BLaER1 (cell line): ENCODE data around the gene TBXAS1.
A peak's percentile ranks its signal among the peaks of the same experiment; 100 is the strongest.

Experiments used
- H3K27ac ChIP-seq: shearing (Covaris generic); formaldehyde crosslinking; 2 replicates; pipeline ENCODE4 v1.8.1; 2022
- H3K27me3 ChIP-seq: shearing (Covaris generic); formaldehyde crosslinking; 2 replicates; pipeline ENCODE4 v1.8.1; 2022
- H3K36me3 ChIP-seq: shearing (Covaris generic); formaldehyde crosslinking; 2 replicates; pipeline ENCODE4 v1.8.1; 2022
- H3K4me1 ChIP-seq: shearing (Covaris generic); formaldehyde crosslinking; 2 replicates; pipeline ENCODE4 v1.8.1; 2022
- H3K4me2 ChIP-seq: shearing (Covaris generic); formaldehyde crosslinking; 2 replicates; pipeline ENCODE4 v1.8.1; 2022
- H3K4me3 ChIP-seq: shearing (Covaris generic); formaldehyde crosslinking; 2 replicates; pipeline ENCODE4 v1.8.1; 2022
- H3K9ac ChIP-seq: shearing (Covaris generic); formaldehyde crosslinking; 2 replicates; pipeline ENCODE4 v1.8.1; 2022
- H3K9me3 ChIP-seq: shearing (Covaris generic); formaldehyde crosslinking; 2 replicates; pipeline ENCODE4 v1.8.1; 2022
- H4K20me1 ChIP-seq: shearing (Covaris generic); formaldehyde crosslinking; 2 replicates; pipeline ENCODE4 v1.8.1; 2022
- Cebpa-rat ChIP-seq: shearing (Covaris generic); IDR thresholded peaks from 2 replicates; pipeline ENCODE4 v1.8.1; 2022

Gene TBXAS1

DNA sequence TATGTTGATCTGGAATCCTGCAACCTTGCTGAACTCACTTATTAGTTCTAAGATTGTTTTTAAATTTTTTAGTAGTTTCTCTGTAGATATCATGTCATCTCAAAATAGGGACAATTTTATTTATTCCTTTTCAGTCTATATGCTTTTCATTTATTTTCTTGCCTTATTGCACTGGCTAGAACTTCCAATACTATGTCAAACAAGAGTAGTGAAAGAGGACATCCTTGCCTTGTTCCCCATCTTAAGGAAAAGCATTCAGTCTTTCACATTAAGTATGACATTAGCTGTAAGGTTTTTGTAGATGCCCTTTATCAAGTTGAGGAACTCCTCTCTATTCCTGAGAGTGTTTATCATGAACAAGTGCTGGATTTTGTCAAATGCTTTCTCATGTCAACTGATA is 77.8 kb downstream of the TBXAS1 start:
- no peaks in the 10 kb centered on the region for H3K27me3 ChIP-seq
- H3K4me1 ChIP-seq = no peaks in the 10 kb centered on the region
- no peak for TF ChIP-seq Cebpa-rat
- peaks cover 13% of the 10 kb centered on the region for H3K9me3 ChIP-seq
- no peaks in the 10 kb centered on the region for H3K36me3 ChIP-seq
- no peak overlapping the region for H3K9ac ChIP-seq
- H3K27ac ChIP-seq = no peak overlapping the region
- H4K20me1 ChIP-seq = no peaks in the 10 kb centered on the region
- H3K4me2 ChIP-seq = no peak overlapping the region
- H3K4me3 ChIP-seq = no peak overlapping the region

DNA sequence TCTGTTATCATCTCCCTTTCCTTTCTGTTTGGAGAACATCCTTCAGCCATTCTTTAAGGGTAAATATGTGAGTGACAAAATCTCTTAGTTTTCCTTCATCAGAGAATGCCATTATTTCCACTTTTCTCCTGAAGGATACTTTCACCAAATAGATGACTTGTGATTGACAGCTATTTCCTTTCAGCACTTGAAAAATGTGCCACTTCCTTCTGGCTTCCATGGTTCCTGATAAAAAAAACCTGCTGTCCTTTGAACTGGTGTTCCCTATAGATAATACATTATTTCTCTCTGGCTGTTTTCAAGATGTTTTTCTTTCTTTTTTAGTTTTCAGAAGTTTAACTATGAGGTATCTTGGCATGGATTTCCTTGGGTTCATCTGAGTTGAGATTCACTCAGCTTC is 79.7 kb downstream of the TBXAS1 start:
- Histone ChIP-seq H3K36me3 (no peaks in the 10 kb centered on the region), H3K9ac (no peak overlapping the region), H3K27me3 (no peaks in the 10 kb centered on the region), H3K27ac (no peak overlapping the region), H3K4me3 (no peak overlapping the region), H3K4me2 (no peak overlapping the region), H3K4me1 (no peaks in the 10 kb centered on the region; the same call in 1 of the 2 replicates), H4K20me1 (no peaks in the 10 kb centered on the region), H3K9me3 (peaks cover 6% of the 10 kb centered on the region)
- no peak for TF ChIP-seq Cebpa-rat

DNA sequence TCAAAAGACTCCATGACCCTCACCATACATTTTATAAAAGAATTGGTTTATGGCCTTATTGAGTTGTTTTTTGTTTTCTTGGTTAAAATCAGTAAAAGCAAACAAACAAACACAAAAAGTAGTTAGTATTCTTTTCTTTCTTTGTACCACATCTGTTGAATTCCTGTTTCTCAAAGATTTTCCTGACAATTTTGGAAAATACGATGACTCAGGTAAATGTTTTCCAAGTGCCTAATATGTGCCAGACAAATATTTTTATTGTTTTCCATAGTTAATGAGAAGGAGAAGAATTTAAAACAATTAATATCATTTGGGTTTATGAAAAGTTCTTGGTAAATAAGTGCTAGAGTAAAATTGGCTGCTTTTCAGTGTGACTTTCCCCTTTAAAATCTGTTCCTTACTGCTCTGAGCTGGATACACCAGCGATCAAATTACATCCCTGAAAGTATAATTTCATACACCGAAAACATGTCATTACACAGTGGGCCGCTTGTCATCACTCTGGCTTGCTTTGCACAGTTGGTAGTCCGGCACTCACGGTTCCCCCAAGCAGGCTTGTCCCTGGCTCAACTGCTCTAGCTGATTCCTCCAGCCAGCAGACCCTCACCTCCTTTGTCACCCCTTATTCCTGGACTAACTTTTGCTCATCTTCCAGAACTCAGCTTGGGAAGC is 80.5 kb downstream of the TBXAS1 start:
- no peaks in the 10 kb centered on the region for H3K36me3 ChIP-seq
- H3K27ac ChIP-seq = no peak overlapping the region
- no peak overlapping the region for H3K9ac ChIP-seq
- no peak for TF ChIP-seq Cebpa-rat
- H3K4me3 ChIP-seq = no peak overlapping the region
- H3K4me1 ChIP-seq = no peaks in the 10 kb centered on the region; the same call in 1 of the 2 replicates
- H3K4me2 ChIP-seq = no peak overlapping the region
- no peaks in the 10 kb centered on the region for H3K27me3 ChIP-seq
- peaks cover 6% of the 10 kb centered on the region for H3K9me3 ChIP-seq
- H4K20me1 ChIP-seq = no peaks in the 10 kb centered on the region

DNA sequence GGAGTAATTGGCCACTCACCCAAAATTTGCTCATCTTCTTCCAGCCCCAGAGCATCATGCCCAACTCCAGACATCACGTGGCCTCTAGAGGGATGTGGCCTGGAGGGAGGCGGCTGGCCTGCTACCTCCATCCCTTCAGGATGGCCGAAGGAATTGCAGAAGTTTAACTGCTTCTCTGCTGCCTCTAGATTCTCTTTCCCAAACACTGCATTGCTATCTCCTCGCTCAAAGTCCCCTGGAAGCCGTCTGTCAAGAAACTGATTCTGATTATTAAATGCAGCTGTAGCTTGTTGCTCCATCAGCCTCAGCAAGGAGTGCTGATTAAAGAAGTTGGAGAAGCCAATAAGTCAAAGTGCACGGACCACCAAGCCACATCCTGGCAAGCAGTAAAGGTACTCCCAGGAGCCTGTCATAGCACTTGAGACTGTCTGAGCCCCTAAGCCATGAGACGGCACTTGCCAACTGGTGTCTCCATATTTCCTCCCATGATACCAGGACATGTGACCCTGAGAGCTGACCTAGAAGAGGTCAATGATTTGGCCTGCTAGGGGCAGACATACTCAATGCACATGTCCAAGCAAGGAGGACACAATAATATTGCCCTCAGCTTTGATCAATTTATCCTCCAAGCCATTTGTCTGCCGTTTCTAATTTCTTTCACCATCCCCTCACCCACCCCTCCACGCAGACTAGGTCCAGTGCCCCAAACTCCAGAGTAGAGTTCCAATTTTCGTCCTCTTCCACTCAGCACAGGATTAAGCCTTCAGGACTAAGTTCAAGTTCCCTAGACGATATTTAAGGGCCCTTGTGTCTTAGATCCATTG is 84.2 kb downstream of the TBXAS1 start:
- no peak overlapping the region for H3K27ac ChIP-seq
- no peak overlapping the region for H3K9ac ChIP-seq
- no peaks in the 10 kb centered on the region for H3K9me3 ChIP-seq
- no peak overlapping the region for H3K4me3 ChIP-seq
- no peaks in the 10 kb centered on the region for H4K20me1 ChIP-seq
- peaks cover 18% of the 10 kb centered on the region for H3K4me1 ChIP-seq
- no peaks in the 10 kb centered on the region for H3K27me3 ChIP-seq
- H3K36me3 ChIP-seq = no peaks in the 10 kb centered on the region
- no peak overlapping the region for H3K4me2 ChIP-seq
- TF ChIP-seq Cebpa-rat = no peak

DNA sequence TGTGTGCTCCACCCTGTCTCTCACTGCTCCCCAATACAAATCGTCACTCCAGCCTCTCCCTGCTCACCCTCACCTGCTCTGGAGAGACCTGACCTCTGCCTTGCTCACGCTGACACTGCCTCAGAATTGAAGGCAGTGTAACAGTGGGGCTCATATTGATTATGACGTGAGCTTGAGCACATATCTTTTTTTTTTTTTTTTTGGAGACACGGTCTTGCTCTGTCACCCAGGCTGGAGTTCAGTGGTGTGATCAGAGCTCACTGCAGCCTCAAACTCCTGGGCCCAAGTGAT is 84.7 kb downstream of the TBXAS1 start:
- Histone ChIP-seq H3K27me3 (no peaks in the 10 kb centered on the region), H3K27ac (no peak overlapping the region), H3K36me3 (no peaks in the 10 kb centered on the region), H4K20me1 (no peaks in the 10 kb centered on the region), H3K4me2 (no peak overlapping the region), H3K9me3 (no peaks in the 10 kb centered on the region), H3K9ac (no peak overlapping the region), H3K4me1 (peaks cover 18% of the 10 kb centered on the region), H3K4me3 (no peak overlapping the region)
- no peak for TF ChIP-seq Cebpa-rat

DNA sequence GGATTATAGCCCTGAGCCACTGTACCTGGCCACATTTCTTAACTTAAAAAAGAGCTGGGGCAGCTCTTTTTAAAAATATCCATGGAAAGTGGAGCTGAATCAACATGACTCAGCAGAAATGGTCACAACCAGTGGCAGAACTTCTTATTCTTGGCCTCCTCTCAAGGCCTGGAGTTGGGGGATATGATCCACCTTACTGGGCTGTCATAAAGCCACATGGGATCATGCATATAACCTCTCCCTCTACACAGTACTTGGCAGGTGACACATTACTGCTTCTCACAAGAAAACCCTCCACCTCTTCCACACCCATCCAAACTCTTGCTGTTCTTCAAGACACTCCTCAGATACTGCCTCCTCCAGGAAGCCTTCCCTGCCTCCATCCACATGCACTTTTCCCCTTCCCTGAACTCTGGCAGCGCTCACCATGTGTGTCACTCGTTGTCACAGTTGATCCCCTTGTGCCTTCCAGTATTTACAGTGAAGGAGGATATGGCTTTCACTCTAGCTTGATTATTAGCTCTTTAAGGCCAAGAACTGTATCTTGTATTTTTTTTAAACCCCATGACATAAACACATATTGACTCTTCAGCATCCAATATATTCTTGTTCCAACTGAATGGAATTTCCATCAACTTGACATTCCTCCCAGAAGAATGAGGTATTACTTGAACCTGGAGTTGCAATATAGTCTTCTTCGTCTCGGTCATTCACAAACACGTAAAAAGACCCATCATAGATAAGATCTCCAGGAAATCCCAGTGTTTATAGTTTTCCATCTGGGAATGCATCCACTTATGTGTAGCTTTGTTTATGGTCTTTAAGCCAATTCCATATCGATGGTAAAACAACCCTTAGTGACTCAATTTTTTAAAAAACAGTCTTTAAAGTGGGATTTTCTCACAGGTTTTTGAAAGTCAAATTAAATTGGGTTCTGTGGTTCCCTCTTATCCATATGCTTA is 85.5 kb downstream of the TBXAS1 start:
- H4K20me1 ChIP-seq = no peaks in the 10 kb centered on the region
- H3K9ac ChIP-seq = no peak overlapping the region
- H3K27ac ChIP-seq = no peak overlapping the region
- no peaks in the 10 kb centered on the region for H3K27me3 ChIP-seq
- no peak overlapping the region for H3K4me2 ChIP-seq
- H3K9me3 ChIP-seq = no peaks in the 10 kb centered on the region
- TF ChIP-seq Cebpa-rat = no peak
- no peaks in the 10 kb centered on the region for H3K36me3 ChIP-seq
- peaks cover 18% of the 10 kb centered on the region for H3K4me1 ChIP-seq
- no peak overlapping the region for H3K4me3 ChIP-seq

DNA sequence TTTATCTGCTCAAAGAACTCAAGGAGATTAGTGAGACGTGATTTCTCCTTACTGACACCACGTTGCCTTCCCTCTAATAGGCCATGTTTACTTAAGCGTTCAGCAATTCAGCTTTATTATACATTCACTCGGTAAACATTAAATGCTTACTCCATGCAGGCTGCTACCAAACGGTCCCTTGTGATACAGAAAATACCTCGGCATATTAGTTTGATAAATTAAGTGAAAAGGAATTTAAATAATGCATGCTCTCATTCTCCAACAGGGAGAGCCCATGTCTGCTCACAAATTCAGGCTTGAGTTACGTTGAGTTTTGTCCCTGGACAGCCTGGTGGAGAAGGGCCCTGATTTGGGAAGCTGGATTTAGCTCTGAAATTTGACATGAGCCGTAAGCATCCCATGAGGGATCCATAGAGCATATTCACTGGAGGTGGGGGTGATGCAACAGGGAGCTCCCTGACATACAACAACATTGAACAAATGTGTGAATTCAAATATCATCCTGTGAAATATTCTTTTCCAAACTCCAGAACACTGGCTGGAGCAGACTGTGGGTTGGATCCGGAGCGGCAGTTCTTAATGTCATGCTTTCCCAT is 86.3 kb downstream of the TBXAS1 start:
- no peaks in the 10 kb centered on the region for H3K36me3 ChIP-seq
- H3K4me3 ChIP-seq = no peak overlapping the region
- H4K20me1 ChIP-seq = no peaks in the 10 kb centered on the region
- no peak overlapping the region for H3K4me2 ChIP-seq
- H3K27me3 ChIP-seq = no peaks in the 10 kb centered on the region
- H3K4me1 ChIP-seq = peaks cover 18% of the 10 kb centered on the region
- TF ChIP-seq Cebpa-rat = no peak
- H3K9me3 ChIP-seq = no peaks in the 10 kb centered on the region
- H3K9ac ChIP-seq = no peak overlapping the region
- no peak overlapping the region for H3K27ac ChIP-seq

DNA sequence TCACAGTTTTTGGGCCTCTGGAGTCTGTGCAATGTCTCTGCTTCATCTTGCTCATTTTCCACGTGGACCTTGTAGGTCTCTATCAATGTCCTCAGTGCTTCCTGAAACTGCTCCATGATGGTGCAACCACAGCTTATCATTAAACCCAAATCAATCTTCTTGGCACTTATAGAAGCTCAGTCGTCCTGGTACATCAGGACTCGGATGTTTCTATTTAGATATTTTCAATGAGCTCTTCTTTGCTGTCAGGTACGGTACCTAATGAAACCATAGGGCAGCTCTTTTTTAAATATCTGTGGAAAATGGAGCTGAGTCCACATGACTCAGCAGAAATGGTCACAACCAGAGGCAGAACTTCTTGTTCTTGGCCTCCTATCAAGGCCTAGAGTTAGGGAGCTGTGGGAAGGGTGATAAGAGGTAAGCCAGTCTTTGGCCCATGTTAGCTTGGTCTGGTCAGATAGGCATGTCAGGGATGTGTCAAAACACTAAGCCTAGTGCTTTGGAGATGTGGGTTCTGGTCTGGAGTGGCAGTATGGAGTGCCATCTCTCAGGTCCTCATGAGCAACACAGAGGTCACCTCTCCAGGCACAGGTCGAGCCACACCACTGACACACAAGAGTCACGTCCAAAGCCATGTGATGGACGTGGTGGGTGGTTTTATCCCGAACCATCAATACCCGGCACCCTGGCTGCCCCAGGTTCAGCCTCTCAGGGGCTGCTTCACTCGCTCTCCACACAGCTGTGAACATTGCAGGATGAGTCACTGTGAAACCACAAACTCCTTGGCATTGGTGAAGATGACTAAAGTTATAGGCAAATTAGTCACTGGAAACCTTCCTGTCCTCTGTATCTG is 87.0 kb downstream of the TBXAS1 start:
- no peak for TF ChIP-seq Cebpa-rat
- H3K27ac ChIP-seq = no peak overlapping the region
- H3K9ac ChIP-seq = no peak overlapping the region
- no peaks in the 10 kb centered on the region for H3K27me3 ChIP-seq
- peak overlapping the region; percentile 62 for H3K4me2 ChIP-seq
- H3K9me3 ChIP-seq = no peaks in the 10 kb centered on the region
- H4K20me1 ChIP-seq = no peaks in the 10 kb centered on the region
- H3K36me3 ChIP-seq = no peaks in the 10 kb centered on the region
- H3K4me3 ChIP-seq = no peak overlapping the region
- peaks cover 18% of the 10 kb centered on the region for H3K4me1 ChIP-seq
